ENCODE data around the gene KIF11. TPM values are rescaled to one million over a fixed set of nuclear protein-coding genes. Genes with fewer than 3 reads are reported as not detected.

The KIF11 gene
- total and polyA plus RNA-seq, 2 of the 13 experiments (the other 11 are each of a cell fraction or from before 2014, with no cell fraction given): 8.7 to 38.4 TPM

DNA sequence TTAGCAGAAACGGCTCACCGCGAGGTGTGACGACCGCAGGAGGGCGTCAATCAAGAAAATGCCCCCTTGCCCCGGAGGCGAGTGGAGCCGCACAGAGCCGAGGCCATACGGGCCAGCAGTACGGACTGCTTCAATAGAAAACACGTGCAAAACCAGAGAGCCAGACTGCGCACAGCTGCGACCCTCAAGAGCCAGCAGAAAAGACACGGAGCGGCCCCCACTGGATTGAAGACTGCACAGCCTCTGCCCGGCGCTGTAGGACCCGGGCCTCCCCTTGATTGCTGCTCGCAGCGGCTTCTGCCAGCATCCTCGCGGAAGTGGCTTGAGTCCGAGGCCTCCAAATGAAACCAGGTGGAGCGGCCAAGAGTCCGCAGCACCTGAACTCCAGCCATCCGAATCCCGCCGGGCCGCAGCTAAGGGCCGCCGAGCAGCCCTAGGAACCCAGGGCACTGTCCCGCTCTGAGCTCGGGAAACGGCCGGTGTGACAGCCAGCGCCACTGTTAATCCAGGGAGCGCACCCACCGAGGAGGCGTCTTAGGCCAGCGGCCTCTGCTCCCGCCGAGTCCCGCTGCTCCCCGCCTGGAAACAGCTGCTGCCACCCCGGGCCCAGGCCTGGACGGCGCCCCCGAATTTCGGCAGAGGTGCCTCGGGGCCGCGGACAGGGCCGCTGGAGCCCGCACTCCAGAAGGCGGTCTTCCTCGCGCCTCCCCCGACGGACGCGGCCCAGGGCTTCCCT, 96.2 kb downstream of the KIF11 start (continued):
- TF ChIP-seq, protein P1, sequence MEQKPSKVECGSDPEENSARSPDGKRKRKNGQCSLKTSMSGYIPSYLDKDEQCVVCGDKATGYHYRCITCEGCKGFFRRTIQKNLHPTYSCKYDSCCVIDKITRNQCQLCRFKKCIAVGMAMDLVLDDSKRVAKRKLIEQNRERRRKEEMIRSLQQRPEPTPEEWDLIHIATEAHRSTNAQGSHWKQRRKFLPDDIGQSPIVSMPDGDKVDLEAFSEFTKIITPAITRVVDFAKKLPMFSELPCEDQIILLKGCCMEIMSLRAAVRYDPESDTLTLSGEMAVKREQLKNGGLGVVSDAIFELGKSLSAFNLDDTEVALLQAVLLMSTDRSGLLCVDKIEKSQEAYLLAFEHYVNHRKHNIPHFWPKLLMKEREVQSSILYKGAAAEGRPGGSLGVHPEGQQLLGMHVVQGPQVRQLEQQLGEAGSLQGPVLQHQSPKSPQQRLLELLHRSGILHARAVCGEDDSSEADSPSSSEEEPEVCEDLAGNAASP (CRISPR knock-in tag; IDR thresholded peaks at IDR 0.05; ENCODE audit: borderline replicate concordance): 0 out of 2 replicates have a peak, but pooled peaks have one; percentile 49
- 0 out of 2 replicates have a peak, but pooled peaks have one; percentile 15 for TF ChIP-seq ZNF761 (CRISPR knock-in tag; conservative IDR thresholded peaks at IDR 0.05)
- TF ChIP-seq ZNF660 (CRISPR knock-in tag; IDR thresholded peaks at IDR 0.05; ENCODE audit: borderline replicate concordance, low read depth): no peak
- TF ChIP-seq MYNN (CRISPR knock-in tag; IDR thresholded peaks at IDR 0.05; ENCODE audit: low read depth): 0 out of 2 replicates have a peak, but pooled peaks have one; percentile 47
- TF ChIP-seq RARG (CRISPR knock-in tag; IDR thresholded peaks at IDR 0.05; ENCODE audit: low read depth): no peak; the same call in 1 of the 2 replicates
- peak; percentile 78; the same call in 1 of the 2 replicates for TF ChIP-seq ZNF446 (CRISPR knock-in tag; IDR thresholded peaks at IDR 0.05)
- peak; percentile 17; the same call in 1 of the 2 replicates for TF ChIP-seq NFYC (CRISPR knock-in tag; IDR thresholded peaks at IDR 0.05)
- TF ChIP-seq DR1 (CRISPR knock-in tag; IDR thresholded peaks at IDR 0.05): 0 out of 2 replicates have a peak, but pooled peaks have one; percentile 10
- peak; percentile 24 for TF ChIP-seq HDAC2 (CRISPR knock-in tag; IDR thresholded peaks at IDR 0.05)
- no peak for TF ChIP-seq HDAC6 (IDR thresholded peaks at IDR 0.05; ENCODE audit: low read depth, low read length)
- TF ChIP-seq, protein P2, sequence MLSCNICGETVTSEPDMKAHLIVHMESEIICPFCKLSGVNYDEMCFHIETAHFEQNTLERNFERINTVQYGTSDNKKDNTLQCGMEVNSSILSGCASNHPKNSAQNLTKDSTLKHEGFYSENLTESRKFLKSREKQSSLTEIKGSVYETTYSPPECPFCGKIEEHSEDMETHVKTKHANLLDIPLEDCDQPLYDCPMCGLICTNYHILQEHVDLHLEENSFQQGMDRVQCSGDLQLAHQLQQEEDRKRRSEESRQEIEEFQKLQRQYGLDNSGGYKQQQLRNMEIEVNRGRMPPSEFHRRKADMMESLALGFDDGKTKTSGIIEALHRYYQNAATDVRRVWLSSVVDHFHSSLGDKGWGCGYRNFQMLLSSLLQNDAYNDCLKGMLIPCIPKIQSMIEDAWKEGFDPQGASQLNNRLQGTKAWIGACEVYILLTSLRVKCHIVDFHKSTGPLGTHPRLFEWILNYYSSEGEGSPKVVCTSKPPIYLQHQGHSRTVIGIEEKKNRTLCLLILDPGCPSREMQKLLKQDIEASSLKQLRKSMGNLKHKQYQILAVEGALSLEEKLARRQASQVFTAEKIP (CRISPR knock-in tag; IDR thresholded peaks at IDR 0.05; ENCODE audit: borderline replicate concordance): no peak
- no peak for TF ChIP-seq ZNF720 (CRISPR knock-in tag; IDR thresholded peaks at IDR 0.05)
- TF ChIP-seq ZSCAN29 (CRISPR knock-in tag; conservative IDR thresholded peaks at IDR 0.05): no peak
- TF ChIP-seq ZNF678 (CRISPR knock-in tag; IDR thresholded peaks at IDR 0.05): no peak; the same call in 1 of the 2 replicates
- no peak; the same call in 1 of the 2 replicates for TF ChIP-seq MEIS1 (CRISPR knock-in tag; IDR thresholded peaks at IDR 0.05; ENCODE audit: borderline replicate concordance)
- peak; percentile 33; the same call in 1 of the 2 replicates for TF ChIP-seq GATAD2A (CRISPR knock-in tag; IDR thresholded peaks at IDR 0.05)
- TF ChIP-seq, protein P3, sequence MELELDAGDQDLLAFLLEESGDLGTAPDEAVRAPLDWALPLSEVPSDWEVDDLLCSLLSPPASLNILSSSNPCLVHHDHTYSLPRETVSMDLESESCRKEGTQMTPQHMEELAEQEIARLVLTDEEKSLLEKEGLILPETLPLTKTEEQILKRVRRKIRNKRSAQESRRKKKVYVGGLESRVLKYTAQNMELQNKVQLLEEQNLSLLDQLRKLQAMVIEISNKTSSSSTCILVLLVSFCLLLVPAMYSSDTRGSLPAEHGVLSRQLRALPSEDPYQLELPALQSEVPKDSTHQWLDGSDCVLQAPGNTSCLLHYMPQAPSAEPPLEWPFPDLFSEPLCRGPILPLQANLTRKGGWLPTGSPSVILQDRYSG (CRISPR knock-in tag; IDR thresholded peaks at IDR 0.05): no peak
- TF ChIP-seq SNRNP70 (IDR thresholded peaks at IDR 0.05; ENCODE audit: low read depth, low read length): no peak
- TF ChIP-seq, protein P4, sequence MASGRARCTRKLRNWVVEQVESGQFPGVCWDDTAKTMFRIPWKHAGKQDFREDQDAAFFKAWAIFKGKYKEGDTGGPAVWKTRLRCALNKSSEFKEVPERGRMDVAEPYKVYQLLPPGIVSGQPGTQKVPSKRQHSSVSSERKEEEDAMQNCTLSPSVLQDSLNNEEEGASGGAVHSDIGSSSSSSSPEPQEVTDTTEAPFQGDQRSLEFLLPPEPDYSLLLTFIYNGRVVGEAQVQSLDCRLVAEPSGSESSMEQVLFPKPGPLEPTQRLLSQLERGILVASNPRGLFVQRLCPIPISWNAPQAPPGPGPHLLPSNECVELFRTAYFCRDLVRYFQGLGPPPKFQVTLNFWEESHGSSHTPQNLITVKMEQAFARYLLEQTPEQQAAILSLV (CRISPR knock-in tag; IDR thresholded peaks at IDR 0.05; ENCODE audit: borderline replicate concordance): no peak; the same call in 1 of the 2 replicates
- TF ChIP-seq MEIS2 (CRISPR knock-in tag; IDR thresholded peaks at IDR 0.05): 0 out of 2 replicates have a peak, but pooled peaks have one; percentile 16
- TF ChIP-seq ZNF747 (CRISPR knock-in tag; IDR thresholded peaks at IDR 0.05; ENCODE audit: borderline replicate concordance): no peak
- TF ChIP-seq ZNF547 (CRISPR knock-in tag; IDR thresholded peaks at IDR 0.05): 0 out of 2 replicates have a peak, but pooled peaks have one; percentile 39

Data from HepG2 (cell line).